RPMI8226 (cell line): Measurements from ENCODE around the gene CLEC2A.
"Not testable (repeated sequence)": the region's sequence is repeated elsewhere in the genome, so short reads cannot be mapped to it uniquely, and the experiment has no call there.

ENCODE experiments used
- DNase-seq: peaks from one replicate; pipeline ENCODE4 v3.0.0-alpha.2; 2015

Gene CLEC2A

GRCh38 chr12:9876120-9876519 is 56.0 kb downstream of the CLEC2A start:
- DNase-seq, result not testable (repeated sequence)

GRCh38 chr12:9872742-9873141 is 59.4 kb downstream of the CLEC2A start:
- DNase-seq, result no peak

GRCh38 chr12:9872162-9872561 is 60.0 kb downstream of the CLEC2A start:
- DNase-seq, result no peak

GRCh38 chr12:9870286-9870866 is 61.8 kb downstream of the CLEC2A start:
- no peak for DNase-seq

GRCh38 chr12:9869307-9870161 is 62.6 kb downstream of the CLEC2A start, which contains the start of gene CLEC2B:
TSS of gene CLEC2B (minus strand) at chr12:9869354.
- peak; percentile 46 for DNase-seq

GRCh38 chr12:9868951-9869306 is 63.2 kb downstream of the CLEC2A start:
- no peak for DNase-seq

- no peak for DNase-seq
These were observed 63.8 kb downstream of the CLEC2A start for GRCh38 chr12:9868311-9868801.

GRCh38 chr12:9867531-9867930 is 64.6 kb downstream of the CLEC2A start:
- no peak for DNase-seq

- peak; percentile 36 for DNase-seq
These were observed 65.3 kb downstream of the CLEC2A start for GRCh38 chr12:9866860-9867269.

- DNase-seq, result no peak
These were observed 67.1 kb downstream of the CLEC2A start for GRCh38 chr12:9864913-9865675.
